NT2/D1 (cell line): ENCODE measurements around the gene AHSG.

Experiments
- YY1 ChIP-seq: IDR thresholded peaks from 2 replicates; pipeline ENCODE4 v1.6.1; 2011; ENCODE audit not compliant: insufficient read length, insufficient read depth
- ZNF274 ChIP-seq: IDR thresholded peaks from 2 replicates; pipeline ENCODE4 v1.6.1; 2011; ENCODE audit warnings: mild to moderate bottlenecking, low read depth, low read length

- TF ChIP-seq YY1 (no peak), ZNF274 (no peak)
Observed at GRCh38 chr3:186625600-186626042, 12.8 kb downstream of the AHSG start.
